Mucosa of rectum (tissue), 2 donors: ENCODE results near the gene TFG.

Source experiments
- H3K27ac ChIP-seq, 2 donors: one replicate each; pipeline ENCODE4 v1.7.0; 2013; ENCODE audit warnings: inconsistent platforms in 2 of 2, low read depth in 2 of 2, low read length in 2 of 2
- H3K27me3 ChIP-seq, 2 donors: one replicate each; pipeline ENCODE4 v1.7.0; 2013; ENCODE audit warnings: low read length in 2 of 2; ENCODE audit not compliant: control insufficient read depth in 2 of 2, insufficient read depth in 2 of 2
- H3K36me3 ChIP-seq, 2 donors: one replicate each; pipeline ENCODE4 v1.7.0; 2013; ENCODE audit warnings: low read length in 2 of 2; ENCODE audit not compliant: control insufficient read depth in 2 of 2, insufficient read depth in 2 of 2
- H3K4me1 ChIP-seq, 2 donors: one replicate each; pipeline ENCODE4 v1.7.0; 2013; ENCODE audit warnings: low read length in 2 of 2, mild to moderate bottlenecking in 1 of 2; ENCODE audit not compliant: control insufficient read depth in 2 of 2, insufficient read depth in 2 of 2
- H3K4me3 ChIP-seq, 2 donors: one replicate each; pipeline ENCODE4 v1.7.0; 2013; ENCODE audit warnings: low read length in 2 of 2
- H3K9ac ChIP-seq, 2 donors: one replicate each; pipeline ENCODE4 v1.7.0; 2013; ENCODE audit warnings: low read length in 2 of 2, low read depth in 1 of 2, mild to moderate bottlenecking in 1 of 2
- H3K9me3 ChIP-seq, 2 donors: one replicate each; pipeline ENCODE4 v1.7.0; 2013; ENCODE audit warnings: low read length in 2 of 2; ENCODE audit not compliant: control insufficient read depth in 2 of 2
- donor health status: healthy.
- donor health status: Normal muscosa, but diverticular disease.

Gene TFG

GRCh38 chr3:100766069-100766468 is 56.8 kb downstream of the TFG start:
- Histone ChIP-seq H3K9ac (no peak overlapping the region), H3K9me3 (no peaks in the 10 kb centered on the region), H3K4me1 (no peaks in the 10 kb centered on the region), H3K36me3 (no peaks in the 10 kb centered on the region), H3K27me3 (no peaks in the 10 kb centered on the region), H3K4me3 (no peak overlapping the region), H3K27ac (no peak overlapping the region)

- no peaks in the 10 kb centered on the region for H3K36me3 ChIP-seq
- no peaks in the 10 kb centered on the region for H3K4me1 ChIP-seq
- no peak overlapping the region for H3K27ac ChIP-seq
- no peak overlapping the region for H3K4me3 ChIP-seq
- no peak overlapping the region for H3K9ac ChIP-seq
- H3K9me3 ChIP-seq: no peaks in the 10 kb centered on the region
- H3K27me3 ChIP-seq: no peaks in the 10 kb centered on the region
Observed at GRCh38 chr3:100769693-100770092, 60.4 kb downstream of the TFG start.

- Histone ChIP-seq H3K27me3 (no peaks in the 10 kb centered on the region), H3K36me3 (no peaks in the 10 kb centered on the region), H3K4me1 (no peaks in the 10 kb centered on the region), H3K9ac (no peak overlapping the region), H3K9me3 (no peaks in the 10 kb centered on the region), H3K27ac (no peak overlapping the region), H3K4me3 (no peak overlapping the region)
Observed at GRCh38 chr3:100775226-100775625, 65.9 kb downstream of the TFG start.

- no peaks in the 10 kb centered on the region for H3K9me3 ChIP-seq
- no peak overlapping the region for H3K4me3 ChIP-seq
- no peaks in the 10 kb centered on the region for H3K27me3 ChIP-seq
- H3K36me3 ChIP-seq: no peaks in the 10 kb centered on the region
- H3K4me1 ChIP-seq: no peaks in the 10 kb centered on the region
- no peak overlapping the region for H3K9ac ChIP-seq
- H3K27ac ChIP-seq: no peak overlapping the region
Observed at GRCh38 chr3:100775669-100776068, 66.4 kb downstream of the TFG start.

GRCh38 chr3:100776097-100776729 is 66.9 kb downstream of the TFG start:
- H3K4me1 ChIP-seq: no peaks in the 10 kb centered on the region
- no peaks in the 10 kb centered on the region for H3K36me3 ChIP-seq
- H3K4me3 ChIP-seq: no peak overlapping the region
- H3K9ac ChIP-seq: no peak overlapping the region
- no peaks in the 10 kb centered on the region for H3K27me3 ChIP-seq
- no peak overlapping the region for H3K27ac ChIP-seq
- H3K9me3 ChIP-seq: no peaks in the 10 kb centered on the region

- Histone ChIP-seq H3K36me3 (no peaks in the 10 kb centered on the region), H3K4me3 (no peak overlapping the region), H3K9ac (no peak overlapping the region), H3K9me3 (no peaks in the 10 kb centered on the region), H3K27me3 (no peaks in the 10 kb centered on the region), H3K27ac (no peak overlapping the region), H3K4me1 (no peaks in the 10 kb centered on the region)
Observed at GRCh38 chr3:100776746-100777145, 67.5 kb downstream of the TFG start.

- Histone ChIP-seq H3K27ac (no peak overlapping the region), H3K9ac (no peak overlapping the region), H3K4me1 (no peaks in the 10 kb centered on the region), H3K36me3 (no peaks in the 10 kb centered on the region), H3K4me3 (no peak overlapping the region), H3K27me3 (no peaks in the 10 kb centered on the region), H3K9me3 (no peaks in the 10 kb centered on the region)
Observed at GRCh38 chr3:100777271-100777670, 68.0 kb downstream of the TFG start.

- Histone ChIP-seq H3K27ac (no peak overlapping the region), H3K36me3 (no peaks in the 10 kb centered on the region), H3K9me3 (no peaks in the 10 kb centered on the region), H3K27me3 (no peaks in the 10 kb centered on the region), H3K4me3 (no peak overlapping the region), H3K4me1 (no peaks in the 10 kb centered on the region), H3K9ac (no peak overlapping the region)
Observed at GRCh38 chr3:100779480-100779879, 70.2 kb downstream of the TFG start.

- Histone ChIP-seq H3K27me3 (no peaks in the 10 kb centered on the region), H3K36me3 (no peaks in the 10 kb centered on the region), H3K4me1 (no peaks in the 10 kb centered on the region), H3K27ac (no peak overlapping the region), H3K9ac (no peak overlapping the region), H3K9me3 (no peaks in the 10 kb centered on the region), H3K4me3 (no peak overlapping the region)
Observed at GRCh38 chr3:100780071-100780622, 70.9 kb downstream of the TFG start.

- H3K4me1 ChIP-seq: no peaks in the 10 kb centered on the region
- H3K9ac ChIP-seq: no peak overlapping the region
- H3K9me3 ChIP-seq: peaks cover 0 to 2% of the 10 kb centered on the region in 2 donors
- no peaks in the 10 kb centered on the region for H3K27me3 ChIP-seq
- no peak overlapping the region for H3K27ac ChIP-seq
- H3K4me3 ChIP-seq: no peak overlapping the region
- H3K36me3 ChIP-seq: no peaks in the 10 kb centered on the region
Observed at GRCh38 chr3:100781301-100781700, 72.0 kb downstream of the TFG start.
